Fibroblast of skin of right quadriceps (primary cell): ENCODE results near the gene CEACAM18.

Source experiments
- DNase-seq: peaks from one replicate; pipeline ENCODE4 v3.0.0-alpha.2; 2013

The CEACAM18 gene

DNA sequence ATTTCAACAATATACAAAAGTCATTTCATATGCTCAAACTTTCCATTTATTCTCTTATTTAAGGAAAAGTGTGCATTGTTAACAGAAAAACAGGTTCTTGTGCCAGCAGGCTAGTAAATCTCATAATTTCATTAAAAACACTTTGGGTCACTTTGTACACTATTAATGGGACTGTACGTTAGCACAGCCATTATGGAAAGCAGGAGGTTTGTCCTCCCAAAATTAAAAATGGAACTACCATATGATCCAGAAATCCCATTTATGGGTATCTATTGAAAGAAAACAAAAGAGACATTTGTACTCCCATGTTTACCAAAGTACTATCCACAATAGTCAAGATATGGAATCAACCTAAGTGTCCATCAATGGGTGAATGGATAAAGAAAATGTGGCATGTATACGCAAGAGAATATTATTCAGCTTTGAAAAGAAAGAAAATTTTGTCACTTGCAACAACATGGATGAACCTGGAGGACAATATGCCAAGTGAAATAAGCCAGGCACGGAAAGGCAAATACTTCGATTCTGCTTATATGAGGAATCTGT is 61.6 kb downstream of the CEACAM18 start:
- no peak for DNase-seq
